Parathyroid adenoma (tissue), 2 donors: ENCODE results near the gene UBQLN4.

ENCODE experiments used
- H2AFZ ChIP-seq: fragments of 300-600 bp; sonication (generic); one replicate; pipeline ENCODE4 v1.7.0; 2017; ENCODE audit warnings: antibody characterized with exemption, mild to moderate bottlenecking
- H3K27ac ChIP-seq: fragments of 300-600 bp; sonication (generic); one replicate; pipeline ENCODE4 v1.7.0; 2017
- H3K27me3 ChIP-seq: fragments of 300-600 bp; sonication (generic); one replicate; pipeline ENCODE4 v1.7.0; 2017; ENCODE audit warnings: low read length; ENCODE audit not compliant: control insufficient read depth, insufficient read depth
- H3K36me3 ChIP-seq: fragments of 300-600 bp; sonication (generic); one replicate; pipeline ENCODE4 v1.7.0; 2017; ENCODE audit warnings: low read length; ENCODE audit not compliant: control insufficient read depth, insufficient read depth
- H3K4me1 ChIP-seq: fragments of 300-600 bp; sonication (generic); one replicate; pipeline ENCODE4 v1.7.0; 2017; ENCODE audit warnings: control low read depth
- H3K4me2 ChIP-seq: fragments of 300-600 bp; sonication (generic); one replicate; pipeline ENCODE4 v1.7.0; 2017; ENCODE audit warnings: low read length
- H3K4me3 ChIP-seq: fragments of 300-600 bp; sonication (generic); one replicate; pipeline ENCODE4 v1.7.0; 2017; ENCODE audit warnings: low read depth, low read length
- H3K79me2 ChIP-seq: fragments of 300-600 bp; sonication (generic); one replicate; pipeline ENCODE4 v1.7.0; 2017; ENCODE audit warnings: control low read depth
- H3K9ac ChIP-seq: fragments of 300-600 bp; sonication (generic); one replicate; pipeline ENCODE4 v1.7.0; 2017; ENCODE audit warnings: mild to moderate bottlenecking
- H3K9me3 ChIP-seq: fragments of 300-600 bp; sonication (generic); one replicate; pipeline ENCODE4 v1.7.0; 2017; ENCODE audit warnings: low read length; ENCODE audit not compliant: control insufficient read depth
- TF ChIP-seq, protein P1 (sequence below): fragments of 300-600 bp; sonication (generic); IDR thresholded peaks from one replicate; pipeline ENCODE4 v1.7.0; 2017; ENCODE audit warnings: antibody characterized with exemption, mild to moderate bottlenecking
- donor health status: primary hyperparathyroidism.

UBQLN4 gene

GRCh38 chr1:156081180-156081916, 27.8 kb upstream of the UBQLN4 start:
- Histone ChIP-seq H3K27me3 (no peaks in the 10 kb centered on the region), H3K36me3 (no peaks in the 10 kb centered on the region), H3K79me2 (no peaks in the 10 kb centered on the region), H3K4me2 (peak overlapping the region; percentile 85), H3K27ac (no peak overlapping the region), H3K4me3 (peak overlapping the region; percentile 67), H3K4me1 (no peaks in the 10 kb centered on the region), H3K9ac (no peak overlapping the region), H3K9me3 (no peaks in the 10 kb centered on the region), H2AFZ (peak overlapping the region; percentile 58)
- TF ChIP-seq, protein P1, sequence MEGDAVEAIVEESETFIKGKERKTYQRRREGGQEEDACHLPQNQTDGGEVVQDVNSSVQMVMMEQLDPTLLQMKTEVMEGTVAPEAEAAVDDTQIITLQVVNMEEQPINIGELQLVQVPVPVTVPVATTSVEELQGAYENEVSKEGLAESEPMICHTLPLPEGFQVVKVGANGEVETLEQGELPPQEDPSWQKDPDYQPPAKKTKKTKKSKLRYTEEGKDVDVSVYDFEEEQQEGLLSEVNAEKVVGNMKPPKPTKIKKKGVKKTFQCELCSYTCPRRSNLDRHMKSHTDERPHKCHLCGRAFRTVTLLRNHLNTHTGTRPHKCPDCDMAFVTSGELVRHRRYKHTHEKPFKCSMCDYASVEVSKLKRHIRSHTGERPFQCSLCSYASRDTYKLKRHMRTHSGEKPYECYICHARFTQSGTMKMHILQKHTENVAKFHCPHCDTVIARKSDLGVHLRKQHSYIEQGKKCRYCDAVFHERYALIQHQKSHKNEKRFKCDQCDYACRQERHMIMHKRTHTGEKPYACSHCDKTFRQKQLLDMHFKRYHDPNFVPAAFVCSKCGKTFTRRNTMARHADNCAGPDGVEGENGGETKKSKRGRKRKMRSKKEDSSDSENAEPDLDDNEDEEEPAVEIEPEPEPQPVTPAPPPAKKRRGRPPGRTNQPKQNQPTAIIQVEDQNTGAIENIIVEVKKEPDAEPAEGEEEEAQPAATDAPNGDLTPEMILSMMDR, result no peak

GRCh38 chr1:156080863-156081179, 27.2 kb upstream of the UBQLN4 start:
- no peak overlapping the region for H3K9ac ChIP-seq

GRCh38 chr1:156080241-156080862, 26.8 kb upstream of the UBQLN4 start:
- Histone ChIP-seq H3K4me3 (no peak overlapping the region), H3K36me3 (no peaks in the 10 kb centered on the region), H3K4me2 (no peak overlapping the region), H3K27me3 (no peaks in the 10 kb centered on the region), H3K9ac (no peak overlapping the region), H2AFZ (no peak overlapping the region), H3K4me1 (no peaks in the 10 kb centered on the region), H3K79me2 (no peaks in the 10 kb centered on the region), H3K27ac (no peak overlapping the region), H3K9me3 (no peaks in the 10 kb centered on the region)
- TF ChIP-seq, protein P1, result no peak

More at GRCh38 chr1:156080863-156081179, 27.2 kb upstream of the UBQLN4 start:
- Histone ChIP-seq H3K36me3 (no peaks in the 10 kb centered on the region), H3K79me2 (no peaks in the 10 kb centered on the region), H3K4me2 (no peak overlapping the region), H3K27ac (no peak overlapping the region), H3K9me3 (no peaks in the 10 kb centered on the region), H3K4me3 (no peak overlapping the region), H2AFZ (no peak overlapping the region), H3K4me1 (no peaks in the 10 kb centered on the region), H3K27me3 (no peaks in the 10 kb centered on the region)
- TF ChIP-seq, protein P1, result no peak

- Histone ChIP-seq H3K4me3 (no peak overlapping the region), H3K9me3 (no peaks in the 10 kb centered on the region), H3K36me3 (no peaks in the 10 kb centered on the region), H2AFZ (no peak overlapping the region), H3K79me2 (no peaks in the 10 kb centered on the region), H3K4me1 (no peaks in the 10 kb centered on the region), H3K27me3 (no peaks in the 10 kb centered on the region), H3K9ac (no peak overlapping the region), H3K27ac (no peak overlapping the region), H3K4me2 (no peak overlapping the region)
- TF ChIP-seq, protein P1, result no peak
Measured at GRCh38 chr1:156079762-156080161, 26.2 kb upstream of the UBQLN4 start.

DNA sequence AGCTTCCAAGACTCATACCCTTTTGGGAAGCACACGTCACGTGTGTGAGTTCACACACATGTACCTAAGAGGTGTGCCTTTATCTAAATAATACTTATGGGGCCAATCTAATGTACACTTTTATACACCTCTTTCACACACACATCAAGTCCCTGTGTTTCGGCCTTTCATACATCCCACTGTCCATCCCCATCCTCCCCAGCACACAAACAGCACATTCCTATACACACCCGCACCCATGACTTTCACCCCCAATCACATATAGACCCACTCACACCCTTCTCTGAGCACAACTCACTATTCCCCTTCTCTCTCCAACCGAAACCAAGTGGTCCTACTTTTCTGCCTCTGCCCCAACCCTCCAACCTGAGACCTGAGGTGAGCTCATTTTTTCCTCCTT, 25.1 kb upstream of the UBQLN4 start:
- TF ChIP-seq, protein P1, result no peak
- Histone ChIP-seq H3K27ac (no peak overlapping the region), H3K4me1 (no peaks in the 10 kb centered on the region), H3K9ac (no peak overlapping the region), H3K9me3 (no peaks in the 10 kb centered on the region), H3K36me3 (no peaks in the 10 kb centered on the region), H2AFZ (no peak overlapping the region), H3K4me2 (no peak overlapping the region), H3K4me3 (no peak overlapping the region), H3K79me2 (no peaks in the 10 kb centered on the region), H3K27me3 (no peaks in the 10 kb centered on the region)
